Cardiac fibroblast (primary cell): ENCODE results near the gene TGFBRAP1.

Source experiments
- DNase-seq, 2 donors: peaks; one replicate each; pipeline versions ENCODE4 v3.0.0 to v3.0.0-alpha.2; 2010; ENCODE audit warnings: low read depth in 2 of 2
- H3K4me3 ChIP-seq, 2 donors: replicated peaks in 1 of 2; 1 replicate in 1 of 2; 2 replicates in 1 of 2; pipeline ENCODE4 v1.5.1; 2011; ENCODE audit warnings: low read depth in 2 of 2, low read length in 2 of 2, mild to moderate bottlenecking in 2 of 2, moderate library complexity in 1 of 2
- CTCF ChIP-seq: IDR thresholded peaks from one replicate; pipeline ENCODE4 v1.5.1; 2011; ENCODE audit warnings: low read depth, mild to moderate bottlenecking, low read length, inconsistent platforms

The TGFBRAP1 gene

GRCh38 chr2:105329561-105330495 is at the start of gene TGFBRAP1:
TSS of gene TGFBRAP1 (minus strand) at chr2:105329735. CDS start at chr2:105308301, 21,434 bp downstream.
- H3K4me3 ChIP-seq: peak within 1 kb of the TSS; percentile 64 to 69
- TF ChIP-seq CTCF: no peak
- peak in 1 of 2 donors; percentile 60 for DNase-seq

- no peak for TF ChIP-seq CTCF
- peak in 1 of 2 donors; percentile 49 for DNase-seq
- H3K4me3 ChIP-seq: no peak overlapping the region
Measured at GRCh38 chr2:105378921-105379383, 49.4 kb upstream of the TGFBRAP1 start.

- no peak overlapping the region for H3K4me3 ChIP-seq
- TF ChIP-seq CTCF: no peak
- DNase-seq: peak in 1 of 2 donors; percentile 19
Measured at GRCh38 chr2:105378276-105378840, 48.8 kb upstream of the TGFBRAP1 start.

- no peak for TF ChIP-seq CTCF
- peak in 1 of 2 donors; percentile 33 for DNase-seq
Measured at GRCh38 chr2:105377871-105378270, 48.3 kb upstream of the TGFBRAP1 start.

GRCh38 chr2:105376789-105377240 is 47.3 kb upstream of the TGFBRAP1 start:
- peak; percentile 74 to 89 for DNase-seq
- no peak overlapping the region for H3K4me3 ChIP-seq
- TF ChIP-seq CTCF: no peak

More at GRCh38 chr2:105377871-105378270, 48.3 kb upstream of the TGFBRAP1 start:
- no peak overlapping the region for H3K4me3 ChIP-seq

- H3K4me3 ChIP-seq: no peak overlapping the region
- no peak for TF ChIP-seq CTCF
- no peak for DNase-seq
Measured at GRCh38 chr2:105376010-105376409, 46.5 kb upstream of the TGFBRAP1 start.
